Naive thymus-derived CD8-positive, alpha-beta T cell (primary cell): ENCODE data around the gene DDT. TPM values are rescaled to one million over a fixed set of nuclear protein-coding genes. Genes with fewer than 3 reads are reported as not detected.
"Not testable (repeated sequence)": the region's sequence is repeated elsewhere in the genome, so short reads cannot be mapped to it uniquely, and the experiment has no call there.

Source experiments
- ATAC-seq, 2 donors: fragments of 150-1000 bp; cut with Tn5 transposase in 1 of 2; sonication (Bioruptor Pico), chemical (Tn5 transposase) in 1 of 2; 1 replicate in 1 of 2; 2 replicates in 1 of 2; pipeline ENCODE4 v1.10.0; 2021; ENCODE audit warnings: mild to moderate bottlenecking in 2 of 2, moderate library complexity in 2 of 2
- POLR2A ChIA-PET: fragments of 350-600 bp; sonication (Branson Sonifier 250); formaldehyde crosslinking; loops from one replicate; lab custom pipeline; 2021; ENCODE audit warnings: antibody characterized with exemption; lab: Charles Lee
- DNase-seq, 10 donors: peaks; one replicate each; pipeline versions ENCODE4 v3.0.0 to v3.0.0-alpha.2; 2020 to 2022
- H3K27ac Mint-ChIP-seq, 10 donors: one replicate each; pipeline ENCODE4 v1.8.0; 2020 to 2022; ENCODE audit warnings: mild to moderate bottlenecking in 10 of 10, mixed read lengths in 10 of 10, moderate library complexity in 4 of 10, inconsistent platforms in 1 of 10
- H3K27me3 Mint-ChIP-seq, 5 donors: one replicate each; pipeline ENCODE4 v1.8.0; 2021 to 2022; ENCODE audit warnings: mixed read lengths in 5 of 5
- H3K36me3 Mint-ChIP-seq, 3 donors: one replicate each; pipeline ENCODE4 v1.8.0; 2020 to 2022; ENCODE audit warnings: mixed read lengths in 3 of 3, mild to moderate bottlenecking in 2 of 3, inconsistent platforms in 1 of 3
- H3K4me1 Mint-ChIP-seq, 4 donors: one replicate each; pipeline ENCODE4 v1.8.0; 2021 to 2022; ENCODE audit warnings: mixed read lengths in 4 of 4
- H3K4me3 Mint-ChIP-seq, 10 donors: one replicate each; pipeline ENCODE4 v1.8.0; 2020 to 2022; ENCODE audit warnings: mild to moderate bottlenecking in 10 of 10, mixed read lengths in 10 of 10, moderate library complexity in 6 of 10, inconsistent platforms in 1 of 10
- H3K9me3 Mint-ChIP-seq, 9 donors: one replicate each; pipeline ENCODE4 v1.8.0; 2020 to 2022; ENCODE audit warnings: mixed read lengths in 9 of 9, mild to moderate bottlenecking in 3 of 9, inconsistent platforms in 1 of 9, moderate library complexity in 1 of 9
- polyA plus RNA-seq, 3 donors: library from polyadenylated mRNA; unstranded; fragments of 300-500 nt; fragmentation: Illumina TruSeq; gene quantifications; one replicate each; pipeline ENCODE4 v1.2.3, GENCODE V29; 2021
- total RNA-seq, 8 experiments: library from RNA in 2 of 8; stranded (reverse) in 2 of 8; gene quantifications; one replicate each; pipeline ENCODE4 v1.2.3 and lab custom pipeline; 2021 to 2026

The DDT gene
- total and polyA plus RNA-seq, 5 experiments from 2014 or later, result 92.7 to 152 (median 111) TPM

DNA sequence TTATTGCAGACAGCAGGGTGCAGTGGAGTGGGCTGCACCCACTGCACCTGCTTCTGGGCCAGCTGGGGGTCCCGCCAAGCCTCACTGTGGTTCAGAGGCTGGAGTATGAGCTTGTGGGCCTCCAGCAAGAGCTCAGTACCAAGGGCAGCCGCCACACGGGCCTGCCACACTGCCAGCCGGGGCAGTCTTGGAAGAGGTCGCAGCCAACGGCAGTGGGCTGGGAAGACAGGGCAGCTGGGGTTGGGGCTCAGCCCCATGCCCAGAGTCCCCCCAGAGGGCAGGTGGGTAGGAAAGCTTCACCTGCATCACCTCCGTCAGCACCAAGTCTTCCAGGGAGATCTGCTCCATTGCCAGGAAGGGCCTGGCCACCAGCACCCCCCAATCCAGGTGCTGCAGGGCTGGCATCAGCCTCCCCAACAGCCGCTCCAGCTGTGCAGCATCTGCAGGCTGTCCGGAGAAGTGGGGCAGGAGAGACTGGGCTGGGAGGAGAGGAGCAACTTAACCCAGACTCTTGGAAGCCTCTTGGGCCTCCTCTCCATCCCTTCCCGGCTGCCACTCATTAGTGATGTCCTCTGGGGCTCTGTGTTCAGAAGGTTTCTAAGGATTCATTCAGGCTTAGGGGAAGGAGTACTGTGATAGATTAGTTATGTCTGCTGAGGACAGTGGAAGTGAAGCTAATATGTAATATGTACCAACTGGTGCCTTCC lies 32.1 kb upstream of the DDT start:
- DNase-seq (no peak), ATAC-seq (no peak)
- no peak overlapping the region for H3K4me3 Mint-ChIP-seq
- H3K36me3 Mint-ChIP-seq, result no peaks in the 10 kb centered on the region
- H3K27ac Mint-ChIP-seq, result peak overlapping the region in 3 of 10 donors; percentile 1 to 46 (median 26)
- peaks cover 0 to 3% (median 0%) of the 10 kb centered on the region in 9 donors for H3K9me3 Mint-ChIP-seq
- peaks cover 9 to 14% (median 9%) of the 10 kb centered on the region in 4 donors for H3K4me1 Mint-ChIP-seq
- H3K27me3 Mint-ChIP-seq, result peaks cover 0 to 5% (median 0%) of the 10 kb centered on the region in 5 donors
- POLR2A ChIA-PET, result interaction anchor here (0.8 to 1.4 kb wide), 2 partner anchors 32 to 112 kb away, joined by 3 to 7 read pairs; partner anchors contain the start of gene MIF

DNA sequence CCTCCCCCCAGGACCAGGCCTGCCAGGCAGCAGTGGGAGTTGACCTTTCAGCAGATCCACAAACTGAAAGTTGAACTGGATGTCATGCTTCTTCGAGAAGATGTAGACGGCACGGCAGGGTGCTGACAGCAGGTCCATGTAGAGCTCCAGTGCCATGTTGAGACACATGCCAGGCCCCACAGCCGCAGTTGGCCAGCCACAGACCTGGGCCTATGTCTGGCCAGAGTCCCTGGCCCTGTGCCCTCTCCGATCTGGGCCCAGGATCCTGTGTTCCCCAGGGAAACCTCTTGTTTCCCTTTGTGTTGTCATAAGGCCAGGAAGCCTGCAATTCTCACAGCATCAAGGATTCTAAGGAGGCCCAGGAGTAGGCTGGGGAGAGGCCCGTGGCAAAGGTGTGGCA lies 31.0 kb upstream of the DDT start, which contains the start of gene GSTT4:
Gene GSTT4 (minus strand): TSS at position 253 of the 400 bp plus-strand sequence. CDS start 97 bp downstream, at position 156.
- ATAC-seq, result no peak

DNA sequence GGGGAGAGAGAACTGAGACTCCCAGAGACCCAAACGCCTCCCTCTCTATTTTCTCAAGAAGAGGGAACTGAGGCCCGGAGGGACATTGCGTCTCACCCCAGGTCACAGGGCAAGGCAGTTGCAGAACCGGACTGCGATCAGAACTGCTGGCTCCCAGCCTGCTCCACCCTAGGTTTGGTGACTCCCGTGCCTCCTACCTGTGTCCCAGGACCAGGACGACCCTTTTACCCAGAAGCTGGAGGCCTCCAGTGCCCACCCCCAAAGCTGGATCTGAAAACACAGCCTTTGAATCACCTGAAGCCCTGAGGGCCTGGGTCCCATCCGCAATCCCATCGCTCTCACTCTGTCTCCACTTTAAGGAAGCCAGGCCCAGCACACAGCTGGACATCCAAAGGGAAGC lies 29.6 kb upstream of the DDT start:
- POLR2A ChIA-PET, result interaction anchor here (1.1 kb wide), 1 partner anchor 74 kb away, joined by 3 read pairs; no protein-coding TSS in a partner anchor

More for the DNA sequence above, 31.0 kb upstream of the DDT start, which contains the start of gene GSTT4:
- H3K9me3 Mint-ChIP-seq, result no peaks in the 10 kb centered on the region
- no peaks in the 10 kb centered on the region for H3K36me3 Mint-ChIP-seq
- no peak within 1 kb of the TSS for H3K4me3 Mint-ChIP-seq
- peaks cover 0 to 5% (median 0%) of the 10 kb centered on the region in 5 donors for H3K27me3 Mint-ChIP-seq
- peaks cover 2 to 4% (median 3%) of the 10 kb centered on the region in 4 donors for H3K4me1 Mint-ChIP-seq
- no peak for DNase-seq
- POLR2A ChIA-PET, result interaction anchor here (1.1 kb wide), 1 partner anchor 72 kb away, joined by 3 read pairs; no protein-coding TSS in a partner anchor
- peak within 1 kb of the TSS in 4 of 10 donors; percentile 11 to 66 (median 56) for H3K27ac Mint-ChIP-seq

DNA sequence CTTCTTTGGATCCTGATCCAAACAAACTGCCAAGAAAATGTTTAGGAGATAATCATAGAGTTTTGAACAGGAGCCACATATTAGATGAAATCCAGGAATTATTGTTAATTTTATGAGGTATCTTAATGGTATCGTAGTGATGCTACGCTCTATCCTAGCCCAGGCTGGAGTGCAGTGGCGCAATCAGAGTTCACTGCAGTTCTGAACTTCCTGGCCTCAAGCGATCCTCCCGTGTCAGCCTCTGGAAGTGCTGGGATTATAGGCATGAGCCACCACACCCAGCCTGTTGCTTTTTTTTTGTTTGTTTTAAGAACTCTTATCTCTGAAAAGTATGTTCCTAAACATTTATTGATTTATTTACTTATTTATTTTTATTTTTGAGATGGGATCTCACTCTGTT lies 28.6 kb upstream of the DDT start:
- H3K9me3 Mint-ChIP-seq, result no peaks in the 10 kb centered on the region
- no peak overlapping the region for H3K27ac Mint-ChIP-seq
- H3K4me3 Mint-ChIP-seq, result no peak overlapping the region
- no peaks in the 10 kb centered on the region for H3K4me1 Mint-ChIP-seq
- DNase-seq, result no peak
- POLR2A ChIA-PET, result no interaction called here
- H3K36me3 Mint-ChIP-seq, result no peaks in the 10 kb centered on the region
- peaks cover 0 to 5% (median 0%) of the 10 kb centered on the region in 5 donors for H3K27me3 Mint-ChIP-seq
- ATAC-seq, result no peak

More for the DNA sequence above, 29.6 kb upstream of the DDT start:
- no peak for ATAC-seq
- Mint-ChIP-seq H3K9me3 (no peaks in the 10 kb centered on the region), H3K4me3 (no peak overlapping the region), H3K27me3 (peaks cover 0 to 5% (median 0%) of the 10 kb centered on the region in 5 donors), H3K27ac (no peak overlapping the region), H3K36me3 (no peaks in the 10 kb centered on the region), H3K4me1 (no peaks in the 10 kb centered on the region)
- DNase-seq, result no peak

DNA sequence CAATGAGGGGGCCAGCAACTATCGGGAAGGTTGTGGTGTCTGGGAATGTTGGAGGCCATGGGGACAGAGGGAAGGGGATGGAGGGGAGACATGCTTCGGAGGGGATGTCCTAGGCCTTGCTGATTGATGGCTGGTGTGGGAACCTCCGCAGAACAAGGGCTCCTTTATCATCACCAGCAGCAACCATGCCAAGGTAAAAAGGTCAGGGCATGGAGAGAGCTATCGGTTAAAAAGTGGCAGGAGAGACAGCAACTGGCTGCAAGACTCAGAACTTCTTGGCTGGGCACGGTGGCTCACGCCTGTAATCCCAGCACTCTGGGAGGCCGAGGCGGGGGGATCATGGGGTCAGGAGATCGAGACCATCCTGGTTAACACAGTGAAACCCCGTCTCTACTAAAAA lies 28.0 kb upstream of the DDT start:
- POLR2A ChIA-PET, result no interaction called here

DNA sequence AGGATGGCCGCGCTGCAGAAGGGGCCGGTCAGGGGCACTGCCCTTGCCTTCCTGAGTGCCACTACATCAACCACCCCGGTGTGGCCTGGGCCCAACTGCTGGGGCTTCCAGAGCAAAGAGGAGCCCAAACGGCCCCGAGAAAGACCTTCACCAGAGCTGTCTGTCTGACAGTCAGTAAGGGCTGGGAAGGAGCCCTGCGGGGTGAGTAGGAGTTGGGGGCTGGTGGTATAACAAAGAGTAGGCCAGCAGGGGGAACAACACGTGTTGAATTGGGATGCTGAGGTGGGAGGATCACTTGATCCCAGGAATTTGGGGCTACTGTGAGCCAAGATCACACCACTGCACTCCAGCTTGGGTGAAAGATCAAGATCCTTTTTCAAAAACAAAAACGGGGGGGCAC lies 27.1 kb upstream of the DDT start:
- peaks cover 0 to 5% (median 0%) of the 10 kb centered on the region in 5 donors for H3K27me3 Mint-ChIP-seq
- DNase-seq (no peak), ATAC-seq (no peak)
- POLR2A ChIA-PET, result no interaction called here
- peak overlapping the region in 1 of 10 donors; percentile 42 for H3K27ac Mint-ChIP-seq
- no peak overlapping the region for H3K4me3 Mint-ChIP-seq
- H3K4me1 Mint-ChIP-seq, result no peaks in the 10 kb centered on the region
- no peaks in the 10 kb centered on the region for H3K9me3 Mint-ChIP-seq
- H3K36me3 Mint-ChIP-seq, result no peaks in the 10 kb centered on the region

More for the DNA sequence above, 28.0 kb upstream of the DDT start:
- H3K4me1 Mint-ChIP-seq, result no peaks in the 10 kb centered on the region
- H3K36me3 Mint-ChIP-seq, result no peaks in the 10 kb centered on the region
- no peak overlapping the region for H3K4me3 Mint-ChIP-seq
- no peak overlapping the region for H3K27ac Mint-ChIP-seq
- DNase-seq, result no peak
- peaks cover 0 to 5% (median 0%) of the 10 kb centered on the region in 5 donors for H3K27me3 Mint-ChIP-seq
- no peak for ATAC-seq
- no peaks in the 10 kb centered on the region for H3K9me3 Mint-ChIP-seq

DNA sequence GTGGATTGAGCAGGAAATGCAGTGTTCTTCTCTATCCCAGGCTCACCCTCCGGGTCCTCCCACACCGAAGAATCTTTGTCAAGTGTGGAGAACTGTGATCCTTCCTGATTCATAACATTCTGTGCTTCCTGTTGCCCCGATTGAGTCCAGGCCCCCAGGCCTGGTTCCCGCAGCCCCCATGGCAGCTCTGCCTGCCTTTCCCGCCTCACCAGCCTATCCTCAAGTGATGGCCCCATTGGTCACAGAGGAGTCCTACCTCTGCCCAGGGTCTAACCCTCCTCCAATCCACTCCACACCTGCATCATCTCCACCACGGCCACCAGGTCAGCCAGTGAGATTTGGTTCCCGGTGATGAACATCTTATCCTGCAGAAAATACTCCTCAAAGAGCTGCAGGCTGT lies 25.5 kb upstream of the DDT start:
- POLR2A ChIA-PET, H3K36me3 Mint-ChIP-seq, H3K9me3 Mint-ChIP-seq, DNase-seq, H3K27me3 Mint-ChIP-seq, ATAC-seq, H3K4me1 Mint-ChIP-seq, H3K4me3 Mint-ChIP-seq: not testable (repeated sequence)
- peak overlapping the region in 1 of 10 donors; percentile 48 for H3K27ac Mint-ChIP-seq

DNA sequence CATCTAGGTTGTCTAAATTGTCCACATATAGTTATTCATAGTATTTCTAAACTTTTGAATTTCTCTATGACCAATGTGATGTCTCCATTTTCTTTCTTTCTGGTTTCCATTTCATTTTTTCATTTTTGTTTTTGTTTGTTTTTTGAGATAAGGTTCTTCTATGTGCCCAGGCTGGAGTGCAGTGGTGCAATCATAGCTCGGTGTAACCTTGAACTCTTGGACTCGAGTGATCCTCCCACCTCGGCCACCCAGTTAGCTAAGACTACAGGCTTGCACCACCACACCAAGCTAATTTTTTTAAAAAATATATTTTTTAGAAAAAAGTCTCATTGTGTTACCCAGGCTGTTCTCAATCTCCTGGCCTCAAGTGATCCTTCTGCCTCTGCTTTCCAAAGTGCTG lies 22.9 kb upstream of the DDT start:
- Mint-ChIP-seq H3K36me3 (no peaks in the 10 kb centered on the region), H3K27me3 (peaks cover 0 to 3% (median 0%) of the 10 kb centered on the region in 5 donors), H3K4me1 (no peaks in the 10 kb centered on the region), H3K9me3 (no peaks in the 10 kb centered on the region), H3K27ac (no peak overlapping the region), H3K4me3 (no peak overlapping the region)
- no peak for ATAC-seq
- POLR2A ChIA-PET, result no interaction called here
- DNase-seq, result no peak

DNA sequence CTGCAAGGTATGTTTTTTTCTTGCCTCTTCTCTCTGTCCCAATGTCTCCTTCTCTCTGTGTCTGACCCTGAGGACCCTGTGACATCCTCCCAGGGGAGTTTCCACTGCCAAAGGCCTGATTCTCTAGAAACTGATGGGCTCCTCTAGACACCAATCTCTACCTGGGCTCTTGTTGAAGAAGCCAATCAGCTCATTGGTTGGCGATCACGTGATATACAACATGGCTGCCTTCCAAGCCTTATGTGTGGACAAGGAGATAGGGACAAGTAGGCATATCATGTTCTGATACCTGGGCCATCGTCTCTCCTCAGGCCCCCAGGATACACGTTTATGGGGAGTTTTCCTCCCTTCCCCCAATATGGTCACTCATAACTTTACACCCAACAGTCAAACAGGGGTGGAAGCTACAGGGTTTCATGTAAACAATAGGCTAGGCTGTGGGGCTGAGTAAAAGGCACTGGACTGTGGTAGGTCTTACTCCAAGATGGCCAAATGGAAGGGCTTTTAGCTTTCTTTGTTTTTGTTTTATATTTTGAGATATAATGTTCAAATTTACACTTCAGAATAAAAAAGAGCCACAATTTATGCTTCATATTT lies 19.4 kb upstream of the DDT start:
- POLR2A ChIA-PET, H3K27me3 Mint-ChIP-seq, H3K4me3 Mint-ChIP-seq, ATAC-seq, H3K27ac Mint-ChIP-seq, H3K36me3 Mint-ChIP-seq, H3K4me1 Mint-ChIP-seq, H3K9me3 Mint-ChIP-seq, DNase-seq: not testable (repeated sequence)

DNA sequence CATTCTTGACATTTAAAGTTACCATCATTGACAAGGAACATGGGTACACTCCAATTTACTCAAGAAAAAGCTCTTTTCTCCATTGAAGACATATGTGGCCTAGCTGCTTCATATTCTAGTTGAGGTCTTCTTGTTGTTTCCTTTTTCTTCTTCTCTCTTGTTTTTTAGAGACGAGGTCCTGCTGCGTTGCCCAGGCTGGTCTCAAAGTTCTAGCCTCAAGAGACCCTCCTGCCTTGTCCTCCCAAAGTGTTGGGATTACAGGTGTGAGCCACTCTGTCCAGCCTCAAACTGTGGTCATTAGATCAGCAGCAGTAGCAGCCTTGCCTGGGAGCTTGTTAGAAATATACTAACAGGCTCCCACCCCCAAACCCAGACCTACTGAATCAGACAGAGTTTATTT lies 18.8 kb upstream of the DDT start:
- H3K27me3 Mint-ChIP-seq, H3K36me3 Mint-ChIP-seq, H3K4me3 Mint-ChIP-seq, H3K9me3 Mint-ChIP-seq, DNase-seq, H3K4me1 Mint-ChIP-seq, POLR2A ChIA-PET, ATAC-seq: not testable (repeated sequence)
- H3K27ac Mint-ChIP-seq, result peak overlapping the region in 1 of 10 donors; percentile 62

DNA sequence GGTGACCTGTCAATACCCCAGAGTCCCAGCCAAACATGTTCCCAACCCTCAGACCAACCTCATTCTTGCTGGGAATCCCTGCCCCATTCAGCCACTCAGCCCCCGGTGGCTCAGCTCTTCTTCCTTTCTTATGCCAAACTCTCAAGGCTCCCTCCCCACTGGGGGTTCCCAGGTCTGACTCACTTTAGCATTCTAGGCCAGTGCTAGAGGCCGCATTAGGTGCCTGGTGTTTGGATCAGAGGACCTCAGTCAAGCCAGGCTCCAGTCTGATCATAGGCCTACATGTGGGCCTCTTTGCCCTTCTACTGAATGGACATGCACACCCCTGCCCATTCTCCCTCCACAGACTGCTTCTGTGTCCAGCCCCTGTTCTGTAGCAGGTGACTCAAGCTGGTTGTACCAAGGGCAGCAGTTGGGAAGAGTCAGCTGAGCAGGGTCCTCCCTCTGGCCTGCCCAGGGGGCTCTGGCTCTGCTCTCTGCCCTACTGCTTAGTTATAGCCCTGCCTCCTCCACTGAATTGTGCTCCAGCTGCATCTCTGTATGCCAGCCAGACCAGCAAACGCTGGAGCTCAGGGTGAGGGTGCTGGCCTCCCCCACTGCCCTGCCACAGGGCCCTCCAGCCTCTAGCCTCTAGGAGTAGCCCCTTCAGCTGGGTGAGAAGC lies 15.5 kb upstream of the DDT start:
- DNase-seq, H3K4me3 Mint-ChIP-seq, ATAC-seq, H3K36me3 Mint-ChIP-seq, H3K27me3 Mint-ChIP-seq, POLR2A ChIA-PET, H3K9me3 Mint-ChIP-seq, H3K4me1 Mint-ChIP-seq, H3K27ac Mint-ChIP-seq: not testable (repeated sequence)

DNA sequence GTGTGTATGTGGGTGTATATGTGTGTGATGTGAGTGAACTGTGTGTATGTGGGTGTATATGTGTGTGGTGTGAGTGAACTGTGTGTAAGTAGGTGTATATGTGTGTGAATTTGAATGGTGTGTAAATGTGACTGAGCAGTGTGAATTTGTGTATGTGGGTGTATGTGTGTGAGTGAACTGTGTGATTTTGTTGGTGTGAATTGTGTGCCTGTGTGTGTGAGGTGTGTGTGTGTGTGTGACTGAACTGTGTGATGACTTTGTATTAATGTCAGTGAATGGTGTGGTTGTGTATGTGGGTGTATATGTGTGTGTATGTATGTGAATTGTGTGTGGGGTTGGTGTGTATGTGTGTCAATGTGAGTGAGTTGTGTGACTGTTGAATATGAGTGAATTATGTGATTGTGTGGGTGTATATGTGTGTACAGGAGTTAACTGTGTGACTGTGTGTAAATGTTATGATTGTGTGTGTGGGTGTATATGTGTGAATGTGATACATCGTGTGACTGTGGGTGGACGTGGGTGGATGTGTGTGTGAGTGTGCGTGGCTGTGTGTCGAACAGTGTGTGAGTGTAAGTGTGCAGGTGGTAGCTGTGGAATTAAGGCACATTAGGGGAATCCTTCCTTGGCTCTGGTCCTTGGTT lies 12.4 kb upstream of the DDT start:
- H3K9me3 Mint-ChIP-seq, H3K36me3 Mint-ChIP-seq, ATAC-seq, H3K27me3 Mint-ChIP-seq, H3K4me1 Mint-ChIP-seq, DNase-seq, H3K4me3 Mint-ChIP-seq, POLR2A ChIA-PET: not testable (repeated sequence)
- H3K27ac Mint-ChIP-seq, result peak overlapping the region in 2 of 10 donors; percentile 1 to 58
